GM12801 (cell line): ENCODE measurements around the gene CCL1.

Experiments used
- TF ChIP-seq, protein P1 (sequence below): IDR thresholded peaks from one replicate; pipeline ENCODE4 v1.5.1; 2011; ENCODE audit warnings: control low read depth; ENCODE audit not compliant: insufficient read length; ENCODE audit errors: extremely low read depth

CCL1 gene

GRCh38 chr17:34339138-34339770 lies 23.8 kb downstream of the CCL1 start:
- TF ChIP-seq, protein P1, sequence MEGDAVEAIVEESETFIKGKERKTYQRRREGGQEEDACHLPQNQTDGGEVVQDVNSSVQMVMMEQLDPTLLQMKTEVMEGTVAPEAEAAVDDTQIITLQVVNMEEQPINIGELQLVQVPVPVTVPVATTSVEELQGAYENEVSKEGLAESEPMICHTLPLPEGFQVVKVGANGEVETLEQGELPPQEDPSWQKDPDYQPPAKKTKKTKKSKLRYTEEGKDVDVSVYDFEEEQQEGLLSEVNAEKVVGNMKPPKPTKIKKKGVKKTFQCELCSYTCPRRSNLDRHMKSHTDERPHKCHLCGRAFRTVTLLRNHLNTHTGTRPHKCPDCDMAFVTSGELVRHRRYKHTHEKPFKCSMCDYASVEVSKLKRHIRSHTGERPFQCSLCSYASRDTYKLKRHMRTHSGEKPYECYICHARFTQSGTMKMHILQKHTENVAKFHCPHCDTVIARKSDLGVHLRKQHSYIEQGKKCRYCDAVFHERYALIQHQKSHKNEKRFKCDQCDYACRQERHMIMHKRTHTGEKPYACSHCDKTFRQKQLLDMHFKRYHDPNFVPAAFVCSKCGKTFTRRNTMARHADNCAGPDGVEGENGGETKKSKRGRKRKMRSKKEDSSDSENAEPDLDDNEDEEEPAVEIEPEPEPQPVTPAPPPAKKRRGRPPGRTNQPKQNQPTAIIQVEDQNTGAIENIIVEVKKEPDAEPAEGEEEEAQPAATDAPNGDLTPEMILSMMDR, result no peak

DNA sequence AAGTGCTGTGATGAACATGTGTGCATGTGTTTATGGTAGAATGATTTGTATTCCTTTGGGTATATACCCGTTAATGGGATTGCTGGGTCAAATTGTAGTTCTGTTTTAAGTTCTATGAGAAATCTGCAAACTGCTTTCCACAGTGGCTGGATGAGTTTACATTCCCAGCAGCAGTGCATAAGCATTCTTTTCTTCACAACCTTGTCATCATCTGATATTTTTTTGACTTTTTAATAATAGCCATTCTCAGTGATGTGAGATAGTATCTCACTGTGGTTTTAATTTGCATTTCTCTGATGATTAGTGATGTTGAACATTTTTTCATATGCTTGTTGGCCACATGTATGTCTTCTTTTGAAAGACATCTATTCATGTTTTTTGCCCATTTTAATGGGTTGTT lies 25.3 kb downstream of the CCL1 start:
- TF ChIP-seq, protein P1, result no peak

DNA sequence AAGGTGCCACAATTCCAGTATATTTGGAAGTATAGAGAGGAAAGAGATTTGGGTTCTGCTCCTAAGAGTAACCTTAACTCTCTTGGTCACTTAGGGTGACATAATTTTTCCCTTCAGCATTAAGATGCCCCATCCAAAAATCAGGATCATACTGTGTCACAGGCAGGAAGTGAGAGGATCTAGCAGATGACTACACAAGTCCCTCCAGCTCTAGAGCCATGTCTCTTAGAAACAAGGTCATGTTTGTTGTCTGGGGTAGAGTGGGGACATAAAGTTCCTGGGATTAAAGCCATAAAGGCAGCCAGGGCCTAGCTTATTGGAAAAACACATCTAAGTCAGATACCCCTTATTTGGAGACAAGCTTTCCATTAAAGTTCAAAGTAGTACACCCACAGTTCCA lies 41.1 kb downstream of the CCL1 start:
- TF ChIP-seq, protein P1, result no peak

DNA sequence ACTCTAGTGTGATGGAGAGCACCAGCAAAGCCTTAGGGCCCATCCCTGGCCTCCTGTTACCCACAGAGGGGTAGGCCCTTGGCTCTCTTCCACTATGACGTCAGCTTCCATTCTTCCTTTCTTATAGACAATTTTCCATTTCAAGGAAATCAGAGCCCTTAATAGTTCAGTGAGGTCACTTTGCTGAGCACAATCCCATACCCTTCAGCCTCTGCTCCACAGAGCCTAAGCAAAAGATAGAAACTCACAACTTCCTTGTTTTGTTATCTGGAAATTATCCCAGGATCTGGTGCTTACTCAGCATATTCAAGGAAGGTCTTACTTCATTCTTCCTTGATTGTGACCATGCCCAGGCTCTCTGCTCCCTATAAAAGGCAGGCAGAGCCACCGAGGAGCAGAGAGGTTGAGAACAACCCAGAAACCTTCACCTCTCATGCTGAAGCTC lies 44.0 kb downstream of the CCL1 start, which contains the start of gene CCL8:
TSS of gene CCL8 (plus strand) at position 397 of the 445 bp plus-strand sequence. CDS start 67 bp downstream, outside the sequence.
- TF ChIP-seq, protein P1, result no peak

DNA sequence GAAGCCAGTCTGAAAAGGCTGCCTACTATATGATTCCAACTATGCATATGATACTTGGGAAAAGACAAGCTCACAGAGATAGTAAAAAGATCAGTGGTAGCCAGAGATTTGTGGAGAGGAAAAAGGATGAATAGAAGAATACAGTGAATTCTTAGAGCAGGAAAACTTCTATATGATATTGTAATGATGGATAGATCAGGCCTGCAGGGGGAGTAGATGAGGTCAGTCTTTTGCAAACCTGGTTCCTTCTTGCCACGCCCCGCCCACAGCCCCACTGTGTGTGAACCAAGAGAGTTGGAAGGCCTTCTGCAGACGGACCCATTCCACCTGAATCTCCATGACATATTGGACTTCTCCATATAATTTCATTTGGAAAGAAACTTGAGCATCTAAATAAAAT lies 44.6 kb downstream of the CCL1 start:
- TF ChIP-seq, protein P1, result no peak

DNA sequence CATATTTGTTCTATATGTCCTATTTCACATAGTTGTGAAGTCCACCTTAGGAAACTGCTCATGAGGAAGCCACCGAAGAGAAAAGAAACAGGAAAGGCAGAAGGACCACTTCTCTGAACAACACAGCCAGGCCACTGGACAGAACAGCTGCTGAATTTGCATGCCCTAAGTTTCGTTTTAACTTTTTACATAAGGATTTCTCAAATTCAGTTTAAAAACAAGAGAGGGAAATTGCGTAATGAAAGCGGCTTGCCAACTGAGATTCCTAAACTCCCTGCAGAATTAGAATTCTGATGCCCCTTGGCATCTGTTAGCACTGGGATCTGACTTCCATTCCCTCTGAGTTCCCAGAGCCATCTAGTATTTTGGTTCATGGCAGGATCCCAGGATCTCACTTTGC lies 48.8 kb downstream of the CCL1 start:
- TF ChIP-seq, protein P1, result no peak

GRCh38 chr17:34313164-34313563 lies 49.9 kb downstream of the CCL1 start:
- TF ChIP-seq, protein P1, result no peak
